ENCODE measurements around the gene TLCD5.

Gene TLCD5

GRCh38 chr11:120334894-120335462 is 9.9 kb downstream of the TLCD5 start:
- peak; percentile 77 for DNase-seq (ENCODE audit: low spot score)
- TF ChIP-seq CTCF (IDR thresholded peaks at IDR 0.05; ENCODE audit: extremely low read depth, insufficient read depth, missing control alignments) = peak; percentile 70
- in situ Hi-C loops (cut with MboI; ENCODE audit: low pct_unique_long_range_greater_than_20kb, low sequenced_read_pairs, unreplicated experiment) = no loop called here

- no peak for TF ChIP-seq CTCF (IDR thresholded peaks at IDR 0.05; ENCODE audit: extremely low read depth, insufficient read depth, missing control alignments)
- peak; percentile 71 for DNase-seq (ENCODE audit: low spot score)
- in situ Hi-C loops (cut with MboI; ENCODE audit: low pct_unique_long_range_greater_than_20kb, low sequenced_read_pairs, unreplicated experiment) = no loop called here
Measured at GRCh38 chr11:120335556-120335907, 10.4 kb downstream of the TLCD5 start.

GRCh38 chr11:120335908-120336640 is 11.0 kb downstream of the TLCD5 start, which contains the start of gene ARHGEF12:
TSS of gene ARHGEF12 (plus strand) at chr11:120336413. CDS start at chr11:120337244, 831 bp downstream.
- peak; percentile 95 for DNase-seq (ENCODE audit: low spot score)
- TF ChIP-seq CTCF (IDR thresholded peaks at IDR 0.05; ENCODE audit: extremely low read depth, insufficient read depth, missing control alignments) = peak; percentile 55
- in situ Hi-C loops (cut with MboI; ENCODE audit: low pct_unique_long_range_greater_than_20kb, low sequenced_read_pairs, unreplicated experiment) = no loop called here

- peak; percentile 39 for DNase-seq (ENCODE audit: low spot score)
- TF ChIP-seq CTCF (IDR thresholded peaks at IDR 0.05; ENCODE audit: extremely low read depth, insufficient read depth, missing control alignments) = no peak
- in situ Hi-C loops (cut with MboI; ENCODE audit: low pct_unique_long_range_greater_than_20kb, low sequenced_read_pairs, unreplicated experiment) = no loop called here
Measured at GRCh38 chr11:120336641-120337354, 11.7 kb downstream of the TLCD5 start.

- no peak for TF ChIP-seq CTCF (IDR thresholded peaks at IDR 0.05; ENCODE audit: extremely low read depth, insufficient read depth, missing control alignments)
- no peak for DNase-seq (ENCODE audit: low spot score)
- in situ Hi-C loops (cut with MboI; ENCODE audit: low pct_unique_long_range_greater_than_20kb, low sequenced_read_pairs, unreplicated experiment) = no loop called here
Measured at GRCh38 chr11:120337355-120338106, 12.4 kb downstream of the TLCD5 start.
